Airway epithelial cell (primary cell): ENCODE results near the gene NAGA. TPM values are rescaled to one million over a fixed set of nuclear protein-coding genes. Genes with fewer than 3 reads are reported as not detected.

Experiments
- total RNA-seq: library from RNA; depleted of rRNA; stranded (reverse); fragments of >200 nt; gene quantifications from 2 replicates; pipeline ENCODE4 v1.2.3, GENCODE V29; 2015

The NAGA gene
- total RNA-seq: 30.2 and 32.7 TPM in 2 replicates

DNA sequence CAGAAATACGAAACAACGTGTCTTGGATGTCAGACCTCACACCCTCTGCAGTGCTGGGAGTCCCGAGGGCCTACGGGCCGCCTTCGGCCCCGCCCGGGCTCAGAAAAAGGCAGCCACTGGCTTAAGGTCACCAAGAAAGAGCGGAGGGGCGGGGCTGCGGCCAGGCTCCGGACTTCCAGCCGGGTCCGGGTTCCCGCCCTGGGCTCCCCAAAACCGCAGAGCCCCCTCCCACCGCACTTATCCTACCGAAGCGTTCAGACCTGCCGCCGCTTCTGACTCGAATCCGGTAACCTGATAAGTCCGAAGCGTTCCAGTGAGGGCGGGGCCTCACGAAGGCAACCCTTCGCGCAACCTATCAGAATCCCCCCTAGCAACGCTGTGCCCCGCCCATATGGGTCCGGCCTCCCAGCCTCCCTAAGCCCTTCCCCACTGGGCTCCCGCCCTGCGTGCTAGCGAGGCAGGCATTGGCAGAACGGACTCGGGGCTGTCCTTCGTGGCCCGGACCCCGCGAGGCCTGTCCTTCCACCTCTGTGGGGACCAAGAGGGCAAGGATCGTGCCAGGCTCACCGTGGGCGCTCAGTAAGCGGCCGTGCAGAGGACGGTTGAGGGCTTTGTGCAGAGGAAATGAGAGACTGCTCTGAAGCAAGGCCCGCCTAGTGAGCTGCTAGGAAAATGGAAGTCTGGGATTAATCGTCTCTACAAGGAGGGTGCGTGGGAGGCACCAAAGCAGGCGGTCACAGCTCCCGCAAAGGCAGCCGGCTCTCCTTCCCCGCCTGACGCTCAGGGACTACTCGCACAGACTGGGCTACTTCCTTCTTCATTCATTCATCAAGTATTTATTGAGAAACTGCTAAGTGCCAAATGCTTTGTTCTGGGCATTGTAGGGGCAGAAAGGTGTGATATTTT is at the start of gene NAGA:
Gene NAGA (minus strand): TSS at position 296 of the 906 bp plus-strand sequence. CDS start 515 bp downstream, outside the sequence.

DNA sequence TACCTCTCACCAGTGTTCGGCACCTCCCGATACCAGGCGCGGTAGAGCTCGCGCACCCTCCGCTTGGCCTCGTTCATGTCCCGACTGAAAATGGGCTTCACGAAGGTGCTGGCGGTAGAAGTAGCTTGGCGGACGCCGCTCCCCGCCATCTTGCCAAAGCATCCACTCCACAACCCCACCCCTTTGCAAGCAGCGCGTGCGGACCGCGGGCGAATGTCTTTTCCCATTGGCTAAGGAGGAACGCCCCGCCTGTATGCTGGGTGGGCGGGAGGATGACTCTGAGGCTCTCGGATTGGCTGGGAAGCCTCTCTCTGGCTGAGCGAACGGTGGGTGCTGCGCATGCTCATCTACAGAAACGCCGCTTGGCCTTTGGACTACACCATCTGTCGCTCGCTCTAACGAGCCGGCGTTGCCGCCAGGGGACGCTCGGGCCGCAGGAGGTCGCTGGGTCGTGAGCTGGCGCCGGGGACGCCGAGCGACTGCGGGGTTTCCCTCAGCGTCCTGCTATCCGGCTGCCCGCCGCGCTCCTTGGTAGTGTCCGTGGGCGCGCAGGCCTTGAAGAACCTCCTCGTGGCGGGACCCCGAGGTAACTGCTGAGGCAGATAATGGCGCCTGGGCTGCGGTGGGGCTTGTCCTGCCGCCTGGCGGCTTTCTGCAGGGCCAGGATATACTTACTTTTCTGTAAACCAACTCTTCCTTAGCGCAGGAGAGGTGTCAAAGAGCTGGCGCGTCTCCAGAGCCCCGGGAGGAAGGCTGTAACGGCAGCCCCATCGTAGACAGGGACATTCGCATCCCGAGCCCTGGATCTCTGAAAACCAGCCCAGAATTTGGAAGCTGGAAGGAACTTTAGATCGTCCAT is 20.2 kb upstream of the NAGA start, which contains the start of gene NDUFA6:
Gene NDUFA6 (minus strand): TSS at position 177 of the 859 bp plus-strand sequence. CDS start 28 bp downstream, at position 149.

GRCh38 chr22:42079319-42080251 is 9.0 kb upstream of the NAGA start, which contains the start of gene SMDT1:
Gene SMDT1 (plus strand): TSS chr22:42079700. CDS start chr22:42079769, 69 bp downstream.

DNA sequence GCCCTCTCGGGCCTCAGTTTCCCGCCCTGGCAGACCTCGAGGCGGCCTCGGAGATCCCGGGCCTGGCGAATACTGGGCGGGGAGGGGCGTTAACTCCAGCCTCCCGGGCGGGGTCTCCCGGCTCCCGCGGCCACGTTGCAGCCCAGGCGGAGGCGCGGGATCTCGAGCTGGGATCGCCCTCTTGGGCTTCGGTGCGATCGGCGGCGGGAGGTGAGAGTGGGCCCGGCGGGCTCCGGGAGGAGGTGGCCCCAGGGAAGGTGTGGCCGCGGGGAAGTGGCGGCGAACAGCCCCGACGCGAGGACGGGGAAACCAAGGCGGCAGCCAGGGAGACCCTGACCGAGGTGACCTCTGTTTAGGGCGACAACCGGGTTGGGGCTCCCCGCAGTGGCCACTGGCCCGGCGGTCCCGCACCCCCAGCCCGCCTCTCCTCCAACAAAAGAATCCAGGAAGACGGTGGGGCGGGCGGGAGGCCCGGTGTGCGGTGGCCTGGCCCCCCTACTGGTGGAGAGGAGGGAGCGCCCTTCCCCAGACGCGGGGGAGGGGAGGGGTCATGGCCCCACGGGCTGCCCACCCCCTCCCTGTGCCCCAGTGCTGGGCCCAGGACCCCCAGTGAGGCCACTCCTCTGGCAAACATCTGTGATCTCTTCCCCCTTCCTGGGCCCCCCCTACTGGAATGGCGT is 3.7 kb upstream of the NAGA start, which contains the start of gene PHETA2:
Gene PHETA2 (plus strand): TSS at position 117 of the 680 bp plus-strand sequence. CDS start 3,046 bp downstream, outside the sequence.

Other genes starting within 250 kb of the NAGA start
- gene SREBF2, start 237.7 kb downstream of the NAGA start, total RNA-seq: 84.0 and 103 TPM in 2 replicates
- gene SHISA8, start 155.7 kb downstream of the NAGA start, total RNA-seq: not detected in 2 replicates
- 0.09 and 0.14 TPM in 2 replicates for gene TNFRSF13C, start 144.0 kb downstream of the NAGA start, total RNA-seq
- 28.6 and 41.3 TPM in 2 replicates for gene CENPM, start 123.7 kb downstream of the NAGA start, total RNA-seq
- 0.14 TPM in 1 of 2 replicates, not detected in the other for gene SEPTIN3, start 101.4 kb downstream of the NAGA start, total RNA-seq
- gene WBP2NL, start 72.0 kb downstream of the NAGA start, total RNA-seq: under 0.01 TPM in 1 of 2 replicates, not detected in the other
- 1.7 and 4.7 TPM in 2 replicates for gene PHETA2, start 3.4 kb upstream of the NAGA start, total RNA-seq
- gene SMDT1, start 8.9 kb upstream of the NAGA start, total RNA-seq: 1.9 and 4.7 TPM in 2 replicates
- gene NDUFA6, start 20.0 kb upstream of the NAGA start, total RNA-seq: 54.3 and 88.2 TPM in 2 replicates
- 0.28 TPM in 1 of 2 replicates, not detected in the other for gene CYP2D6, start 60.0 kb upstream of the NAGA start, total RNA-seq
- gene TCF20, start 199.8 kb upstream of the NAGA start, total RNA-seq: 34.0 and 42.8 TPM in 2 replicates